HCT116 (cell line): Measurements from ENCODE around the gene ASB8. TPM values are rescaled to one million over a fixed set of nuclear protein-coding genes. Genes with fewer than 3 reads are reported as not detected.

Experiments
- ATAC-seq: fragments of 200-7000 bp; cut with Tn5 transposase; 2 replicates; pipeline ENCODE4 v1.9.1; 2020; ENCODE audit warnings: mild to moderate bottlenecking, moderate library complexity
- BruUV-seq: library from RNA; stranded (reverse); fragments of 400-500 nt; replicated peaks from 2 replicates; lab custom pipeline; 2021; lab: Mats Ljungman, UMichigan
- CTCF ChIA-PET: fragments of 300-600 bp; sonication (Branson Sonifier 250); formaldehyde crosslinking; loops from one replicate; lab custom pipeline; 2021; ENCODE audit warnings: antibody characterized with exemption; lab: Charles Lee
- POLR2A ChIA-PET: fragments of 300-600, 350-600 bp; sonication (Branson Sonifier 250); formaldehyde crosslinking; loops from one replicate; lab custom pipeline; 2021; ENCODE audit warnings: antibody characterized with exemption; lab: Charles Lee
- RAD21 ChIA-PET, 2 experiments: fragments of 300-600 bp; sonication (Branson Sonifier 250); formaldehyde crosslinking; loops; one replicate each; lab custom pipeline; 2023; ENCODE audit warnings: low total read pairs in 2 of 2; ENCODE audit not compliant: uncharacterized antibody in 2 of 2, unreplicated experiment in 2 of 2, low non-redundant PET in 1 of 2; lab: Charles Lee
- DNase-seq: peaks from one replicate; pipeline ENCODE4 v3.0.0-alpha.2; 2010; ENCODE audit warnings: low read depth, low spot score
- H2AFZ ChIP-seq: fragments of 200-600 bp; shearing (Covaris generic), sonication (generic); 2 replicates; pipeline ENCODE4 v1.6.1; 2017; ENCODE audit warnings: low read depth, mixed run types, mixed read lengths, antibody characterized with exemption, low read length; ENCODE audit not compliant: poor library complexity, severe bottlenecking
- H3K27ac ChIP-seq: 2 replicates; pipeline ENCODE4 v1.5.1; 2012; ENCODE audit warnings: low read depth, low read length
- H3K27me3 ChIP-seq: fragments of 200-600 bp; sonication (generic); 2 replicates; pipeline ENCODE4 v1.6.1; 2016; ENCODE audit warnings: mixed run types, low read length, mixed read lengths; ENCODE audit not compliant: insufficient read depth
- H3K36me3 ChIP-seq, 2 experiments: fragments of 200-500 bp in 1 of 2; fragments of 200-600 bp in 1 of 2; sonication (Bioruptor generic) in 1 of 2; sonication (generic) in 1 of 2; 2 replicates each; pipeline versions ENCODE4 v1.5.1 to v1.6.1; 2014 to 2016; ENCODE audit warnings: low read length in 2 of 2, inconsistent platforms in 1 of 2, mixed read lengths in 1 of 2, mixed run types in 1 of 2; ENCODE audit not compliant: insufficient read depth in 2 of 2, control insufficient read depth in 1 of 2
- H3K4me1 ChIP-seq, 2 experiments: fragments of 200-600 bp in 1 of 2; sonication (generic) in 1 of 2; 2 replicates each; pipeline versions ENCODE4 v1.5.1 to v1.6.1; 2012 to 2017; ENCODE audit warnings: low read length in 2 of 2, inconsistent platforms in 1 of 2, mild to moderate bottlenecking in 1 of 2, mixed read lengths in 1 of 2, mixed run types in 1 of 2, moderate library complexity in 1 of 2; ENCODE audit not compliant: insufficient read depth in 2 of 2, control insufficient read depth in 1 of 2
- H3K4me2 ChIP-seq: fragments of 200-600 bp; sonication (generic); 2 replicates; pipeline ENCODE4 v1.6.1; 2017; ENCODE audit warnings: mixed run types, low read length, mixed read lengths
- H3K4me3 ChIP-seq, 2 experiments: fragments of 200-600 bp in 1 of 2; sonication (generic) in 1 of 2; replicated peaks in 1 of 2; 2 replicates each; pipeline ENCODE4 v1.5.1; 2011 to 2016; ENCODE audit warnings: low read length in 2 of 2, control low read depth in 1 of 2, low read depth in 1 of 2, mild to moderate bottlenecking in 1 of 2, mixed read lengths in 1 of 2, mixed run types in 1 of 2
- H3K79me2 ChIP-seq: fragments of 200-600 bp; sonication (generic); 2 replicates; pipeline ENCODE4 v1.6.1; 2017; ENCODE audit warnings: mild to moderate bottlenecking, mixed run types, low read length, moderate library complexity, mixed read lengths; ENCODE audit not compliant: insufficient read depth
- H3K9ac ChIP-seq: fragments of 200-600 bp; sonication (generic); 2 replicates; pipeline ENCODE4 v1.6.1; 2016; ENCODE audit warnings: low read length, mixed read lengths
- H3K9me2 ChIP-seq: fragments of 200-600 bp; sonication (generic), shearing (Covaris generic); 2 replicates; pipeline ENCODE4 v1.6.1; 2017; ENCODE audit warnings: mixed run types, mild to moderate bottlenecking, moderate library complexity; ENCODE audit not compliant: insufficient read depth
- H3K9me3 ChIP-seq, 2 experiments: fragments of 200-500 bp in 1 of 2; fragments of 200-600 bp in 1 of 2; sonication (Bioruptor generic) in 1 of 2; sonication (generic) in 1 of 2; 2 replicates each; pipeline ENCODE4 v1.6.1; 2014 to 2017; ENCODE audit warnings: low read length in 2 of 2, mixed read lengths in 2 of 2, inconsistent platforms in 1 of 2, low read depth in 1 of 2, mild to moderate bottlenecking in 1 of 2, mixed run types in 1 of 2, moderate library complexity in 1 of 2; ENCODE audit not compliant: control insufficient read depth in 1 of 2, insufficient read depth in 1 of 2
- H4K20me1 ChIP-seq: fragments of 200-600 bp; sonication (generic), shearing (Covaris generic); 2 replicates; pipeline ENCODE4 v1.6.1; 2017; ENCODE audit warnings: mixed run types, mild to moderate bottlenecking, moderate library complexity; ENCODE audit not compliant: insufficient read depth
- CBX3 ChIP-seq: IDR thresholded peaks from 2 replicates; pipeline ENCODE4 v1.6.1; 2012; ENCODE audit warnings: low read depth
- EZH2 ChIP-seq: fragments of 200-600 bp; sonication (generic); IDR thresholded peaks from 2 replicates; pipeline ENCODE4 v1.6.1; 2017; ENCODE audit warnings: antibody characterized with exemption, mixed run types
- JUND ChIP-seq: IDR thresholded peaks from 2 replicates; pipeline ENCODE4 v1.6.1; 2012
- POLR2A ChIP-seq: IDR thresholded peaks from 2 replicates; pipeline ENCODE4 v1.7.0; 2011; ENCODE audit warnings: borderline replicate concordance; ENCODE audit not compliant: insufficient read depth, insufficient read length; ENCODE audit errors: extremely low read depth
- POLR2AphosphoS5 ChIP-seq: IDR thresholded peaks from 2 replicates; pipeline ENCODE4 v1.6.1; 2011; ENCODE audit warnings: mild to moderate bottlenecking, low read depth, low read length, moderate library complexity
- SP1 ChIP-seq: IDR thresholded peaks from 2 replicates; pipeline ENCODE4 v1.6.1; 2012; ENCODE audit warnings: low read depth
- YY1 ChIP-seq: IDR thresholded peaks from 2 replicates; pipeline ENCODE4 v1.6.1; 2011; ENCODE audit warnings: low read length, low read depth, moderate library complexity, mild to moderate bottlenecking; ENCODE audit not compliant: insufficient replicate concordance; ENCODE audit errors: extremely low read depth
- ZFX ChIP-seq: fragments of 450-650 bp; IDR thresholded peaks from 2 replicates; pipeline ENCODE4 v1.6.1; 2017
- intact Hi-C: fragments of 100-400 bp; cut with micrococcal nuclease; formaldehyde crosslinking; loops from 2 replicates; pipeline ENCODE4 v1.10.0; 2022
- total RNA-seq: library from RNA; stranded (reverse); gene quantifications from one replicate; pipeline ENCODE4 v1.2.1, GENCODE V29; 2021; ENCODE audit not compliant: unreplicated experiment

The ASB8 gene
- total RNA-seq, 1 experiment from 2014 or later: 14.0 TPM

GRCh38 chr12:48198672-48198971, 41.3 kb upstream of the ASB8 start:
- TSS peak; percentile 79 for BruUV-seq
- peak overlapping the region; percentile 65 for H3K9ac ChIP-seq
- CTCF ChIA-PET: interaction anchor here (1.7 to 2.4 kb wide), 2 partner anchors 12 to 16 kb away, joined by 7 to 13 read pairs; partner anchors contain the start of gene CCDC184

GRCh38 chr12:48197971-48198671, 40.8 kb upstream of the ASB8 start:
- H3K4me2 ChIP-seq: peak overlapping the region; percentile 96
- H4K20me1 ChIP-seq: no peaks in the 10 kb centered on the region
- peak overlapping the region; percentile 62 for H3K27ac ChIP-seq
- TF ChIP-seq CBX3 (0 out of 2 replicates have a peak, but pooled peaks have one; percentile 34), JUND (no peak), POLR2AphosphoS5 (peak; percentile 83), YY1 (peak; percentile 67), POLR2A (peak; percentile 16), SP1 (peak; percentile 48; the same call in 1 of the 2 replicates)
- TF ChIP-seq, all 23 proteins: peak for 5
- Histone ChIP-seq H3K4me3 (peak overlapping the region; percentile 54 to 69), H3K36me3 (no peaks in the 10 kb centered on the region), H3K27me3 (no peaks in the 10 kb centered on the region), H3K4me1 (peaks cover 10 to 20% of the 10 kb centered on the region in 2 experiments; a peak in 3 of 4 replicates), H3K9me3 (no peaks in the 10 kb centered on the region), H2AFZ (peak overlapping the region; percentile 99), H3K9ac (peak overlapping the region; percentile 65), H3K9me2 (no peaks in the 10 kb centered on the region), H3K79me2 (no peaks in the 10 kb centered on the region)
- CTCF ChIA-PET: interaction anchor here (0.8 to 2.4 kb wide), 10 partner anchors 12 to 598 kb away, joined by 3 to 13 read pairs (median 4); partner anchors contain the start of genes ASB8, CCDC184 and VDR
- ATAC-seq (peak; percentile 94), DNase-seq (peak; percentile 87)
- intact Hi-C loops: loop anchor here (5.0 to 10.0 kb wide), 2 partner anchors 154 to 257 kb away; partner anchors contain the start of gene ZNF641
- POLR2A ChIA-PET: interaction anchor here (0.7 to 1.2 kb wide), 3 partner anchors 12 to 293 kb away, joined by 3 to 5 read pairs (median 5); partner anchors contain the start of gene VDR
- RAD21 ChIA-PET: no interaction called here
- no TSS peak for BruUV-seq

More at GRCh38 chr12:48198672-48198971, 41.3 kb upstream of the ASB8 start:
- Histone ChIP-seq H2AFZ (peak overlapping the region; percentile 99), H3K4me2 (peak overlapping the region; percentile 96), H3K27me3 (no peaks in the 10 kb centered on the region), H3K9me2 (no peaks in the 10 kb centered on the region), H3K9me3 (no peaks in the 10 kb centered on the region), H4K20me1 (no peaks in the 10 kb centered on the region), H3K79me2 (no peaks in the 10 kb centered on the region), H3K27ac (peak overlapping the region; percentile 62; the same call in 1 of the 2 replicates), H3K4me1 (peaks cover 10 to 20% of the 10 kb centered on the region in 2 experiments; a peak in 3 of 4 replicates), H3K36me3 (no peaks in the 10 kb centered on the region), H3K4me3 (peak overlapping the region; percentile 54 to 69)
- TF ChIP-seq EZH2 (no peak), ZFX (0 out of 2 replicates have a peak, but pooled peaks have one; percentile 17)
- intact Hi-C loops: loop anchor here (5.0 to 10.0 kb wide), 2 partner anchors 154 to 256 kb away; partner anchors contain the start of gene ZNF641
- DNase-seq (no peak), ATAC-seq (no peak)
- POLR2A ChIA-PET: interaction anchor here (0.7 to 0.9 kb wide), 2 partner anchors 12 to 294 kb away, joined by 3 to 5 read pairs; partner anchors contain the start of gene VDR
- RAD21 ChIA-PET: no interaction called here
